B cell (primary cell): ENCODE measurements around the gene NIPBL. TPM values are rescaled to one million over a fixed set of nuclear protein-coding genes. Genes with fewer than 3 reads are reported as not detected.
"Not testable (repeated sequence)": the region's sequence is repeated elsewhere in the genome, so short reads cannot be mapped to it uniquely, and the experiment has no call there.

Source experiments
- ATAC-seq: fragments of 200-7000 bp; cut with Tn5 transposase; one replicate; pipeline ENCODE4 v1.10.0; 2021; ENCODE audit warnings: low read depth, mild to moderate bottlenecking, moderate number of reproducible peaks, moderate library complexity
- CTCF ChIA-PET: fragments of 350-600 bp; sonication (Branson Sonifier 250); formaldehyde crosslinking; loops from one replicate; lab custom pipeline; 2021; ENCODE audit warnings: antibody characterized with exemption, inconsistent platforms; lab: Charles Lee
- POLR2A ChIA-PET: fragments of 350-600 bp; sonication (Branson Sonifier 250); formaldehyde crosslinking; loops from one replicate; lab custom pipeline; 2021; ENCODE audit warnings: antibody characterized with exemption; lab: Charles Lee
- DNase-seq: peaks from one replicate; pipeline ENCODE4 v3.0.0; 2013
- H2AFZ ChIP-seq: 2 replicates; pipeline ENCODE4 v1.6.1; 2012; ENCODE audit warnings: mild to moderate bottlenecking, low read depth, low read length; ENCODE audit not compliant: insufficient read depth, poor library complexity, severe bottlenecking
- H3K27ac ChIP-seq, 2 donors: 1 replicate in 1 of 2; 2 replicates in 1 of 2; pipeline ENCODE4 v1.5.1; 2012 to 2013; ENCODE audit warnings: low read length in 2 of 2, mild to moderate bottlenecking in 2 of 2, moderate library complexity in 1 of 2
- H3K27me3 ChIP-seq, 4 experiments: fragments of 200-600 bp in 1 of 4; sonication (generic) in 1 of 4; replicated peaks in 1 of 4; 1 replicate in 2 of 4; 2 replicates in 2 of 4; pipeline versions ENCODE4 v1.6.1 to v1.7.0; 2013 to 2016; ENCODE audit warnings: low read length in 3 of 4, mild to moderate bottlenecking in 2 of 4, mixed read lengths in 1 of 4, moderate library complexity in 1 of 4; ENCODE audit not compliant: insufficient read depth in 4 of 4, control insufficient read depth in 3 of 4; ENCODE audit errors: control extremely low read depth in 1 of 4
- H3K36me3 ChIP-seq, 2 experiments: replicated peaks in 1 of 2; 1 replicate in 1 of 2; 2 replicates in 1 of 2; pipeline versions ENCODE4 v1.6.1 to v1.7.1; 2013; ENCODE audit warnings: low read length in 1 of 2; ENCODE audit not compliant: insufficient read depth in 2 of 2, control insufficient read depth in 1 of 2; ENCODE audit errors: control extremely low read depth in 1 of 2, extremely low read depth in 1 of 2
- H3K4me1 ChIP-seq, 2 donors: fragments of 200-600 bp in 1 of 2; sonication (generic) in 1 of 2; 1 replicate in 1 of 2; 2 replicates in 1 of 2; pipeline versions ENCODE4 v1.5.1 to v1.6.1; 2013 to 2017; ENCODE audit warnings: low read length in 2 of 2; ENCODE audit not compliant: control insufficient read depth in 2 of 2, insufficient read depth in 2 of 2
- H3K4me2 ChIP-seq: replicated peaks from 2 replicates; pipeline ENCODE3; 2012; ENCODE audit warnings: mild to moderate bottlenecking, low read depth, low read length; ENCODE audit not compliant: poor library complexity, severe bottlenecking
- H3K4me3 ChIP-seq, 5 experiments: fragments of 200-600 bp in 1 of 5; sonication (generic) in 1 of 5; 1 replicate in 3 of 5; 2 replicates in 2 of 5; pipeline versions ENCODE4 v1.5.1 to v1.7.0; 2011 to 2016; ENCODE audit warnings: low read length in 4 of 5, mild to moderate bottlenecking in 4 of 5, low read depth in 2 of 5, control low read depth in 1 of 5, moderate library complexity in 1 of 5; ENCODE audit not compliant: insufficient read depth in 1 of 5; ENCODE audit errors: control extremely low read depth in 1 of 5, extremely low read depth in 1 of 5
- H3K79me2 ChIP-seq: fragments of 200-600 bp; sonication (generic); one replicate; pipeline ENCODE4 v1.6.0; 2016; ENCODE audit warnings: low read length; ENCODE audit not compliant: control insufficient read depth, insufficient read depth
- H3K9ac ChIP-seq: fragments of 200-600 bp; sonication (generic); 2 replicates; pipeline ENCODE4 v1.6.1; 2017; ENCODE audit warnings: mild to moderate bottlenecking, low read length, moderate library complexity
- H3K9me3 ChIP-seq, 3 donors: one replicate each; pipeline versions ENCODE4 v1.6.1 to v1.7.1; 2013; ENCODE audit warnings: low read length in 2 of 3; ENCODE audit not compliant: control insufficient read depth in 2 of 3, insufficient read depth in 1 of 3; ENCODE audit errors: control extremely low read depth in 1 of 3
- H4K20me1 ChIP-seq: 2 replicates; pipeline ENCODE4 v1.6.0; 2012; ENCODE audit warnings: mild to moderate bottlenecking, low read length; ENCODE audit not compliant: insufficient read depth, control insufficient read depth, poor library complexity, severe bottlenecking
- H3K27ac Mint-ChIP-seq: one replicate; pipeline ENCODE4 v1.8.0; 2021; ENCODE audit warnings: mixed read lengths
- H3K27me3 Mint-ChIP-seq: one replicate; pipeline ENCODE4 v1.8.0; 2021; ENCODE audit warnings: mixed read lengths
- H3K4me1 Mint-ChIP-seq: one replicate; pipeline ENCODE4 v1.8.0; 2021; ENCODE audit warnings: mixed read lengths
- H3K4me3 Mint-ChIP-seq: one replicate; pipeline ENCODE4 v1.8.0; 2021; ENCODE audit warnings: mixed read lengths
- H3K9me3 Mint-ChIP-seq: one replicate; pipeline ENCODE4 v1.8.0; 2022; ENCODE audit warnings: mixed read lengths; ENCODE audit not compliant: insufficient read depth
- CTCF ChIP-seq: fragments of 200-600 bp; IDR thresholded peaks from one replicate; pipeline ENCODE4 v1.8.0; 2022; ENCODE audit warnings: antibody characterized with exemption, mild to moderate bottlenecking
- EZH2 ChIP-seq: IDR thresholded peaks from 2 replicates; pipeline ENCODE4 v1.6.1; 2012; ENCODE audit warnings: borderline replicate concordance, low read depth, mild to moderate bottlenecking, moderate library complexity, low read length; ENCODE audit not compliant: insufficient read depth, poor library complexity, severe bottlenecking
- WGBS: methylation state at CpG from one replicate; pipeline ENCODE4 v1.1.5; 2013; ENCODE audit warnings: missing lambda C conversion rate; ENCODE audit not compliant: insufficient coverage; 5-methylcytosine and 5-hydroxymethylcytosine counted together
- intact Hi-C: fragments of 100-400 bp; cut with micrococcal nuclease; formaldehyde crosslinking; loops from one replicate; pipeline ENCODE4 v1.10.0; 2022
- polyA plus RNA-seq: library from polyadenylated mRNA; depleted of rRNA; stranded (reverse); fragments of >200 nt; gene quantifications from 2 replicates; pipeline ENCODE4 v1.2.3, GENCODE V29; 2012
- total RNA-seq, 2 donors: library from RNA; stranded (reverse); fragments of 120-200 nt in 1 of 2; gene quantifications; 1 replicate in 1 of 2; 2 replicates in 1 of 2; pipeline versions ENCODE4 v1.2.3 to v1.2.4, GENCODE V29; 2013 to 2022

NIPBL gene
- total and polyA plus RNA-seq, 2 donors (not counting 1 experiment from before 2014, with no cell fraction given), result 24.7 to 112 TPM

- Histone ChIP-seq H3K4me3 (no peak overlapping the region), H3K9ac (no peak overlapping the region), H3K79me2 (no peaks in the 10 kb centered on the region), H3K27ac (no peak overlapping the region), H3K4me2 (no peak overlapping the region), H3K27me3 (no peaks in the 10 kb centered on the region), H2AFZ (no peak overlapping the region), H4K20me1 (no peaks in the 10 kb centered on the region), H3K36me3 (peaks cover 6 to 67% of the 10 kb centered on the region in 2 experiments), H3K4me1 (no peaks in the 10 kb centered on the region), H3K9me3 (no peaks in the 10 kb centered on the region)
- peak; percentile 23 for DNase-seq
- Mint-ChIP-seq H3K27me3 (no peaks in the 10 kb centered on the region), H3K9me3 (no peaks in the 10 kb centered on the region), H3K4me1 (no peaks in the 10 kb centered on the region), H3K4me3 (no peak overlapping the region), H3K27ac (no peak overlapping the region)
- peak; percentile 66 for TF ChIP-seq CTCF
- TF ChIP-seq EZH2, result no peak
- no CpG with 5 or more reads among the region's 5 CpGs for WGBS
- intact Hi-C loops, result loop anchor here (2.0 kb wide), 3 partner anchors 17 to 277 kb away; no protein-coding TSS in a partner anchor
- no peak for ATAC-seq
- POLR2A ChIA-PET, result no interaction called here
- CTCF ChIA-PET, result interaction anchor here (0.6 to 6.4 kb wide), 15 partner anchors 8 to 316 kb away, joined by 3 to 67 read pairs (median 4); no protein-coding TSS in a partner anchor
Measured at GRCh38 chr5:37005946-37006540, 129.5 kb downstream of the NIPBL start.

- ATAC-seq, POLR2A ChIA-PET, H3K4me1 ChIP-seq, H3K27me3 ChIP-seq, H3K9me3 Mint-ChIP-seq, H3K9ac ChIP-seq, H4K20me1 ChIP-seq, H3K27me3 Mint-ChIP-seq, H3K4me3 Mint-ChIP-seq, H3K27ac ChIP-seq, H3K9me3 ChIP-seq, H3K4me1 Mint-ChIP-seq, H2AFZ ChIP-seq, DNase-seq, CTCF ChIA-PET, H3K4me3 ChIP-seq, H3K27ac Mint-ChIP-seq, H3K4me2 ChIP-seq, H3K79me2 ChIP-seq: not testable (repeated sequence)
- WGBS, result no CpG with 5 or more reads among the region's 34 CpGs
- intact Hi-C loops, result loop anchor here (10.0 kb wide), 1 partner anchor 322 kb away; no protein-coding TSS in a partner anchor
- peaks cover 11 to 53% of the 10 kb centered on the region in 2 experiments for H3K36me3 ChIP-seq
Measured at GRCh38 chr5:37013181-37013580, 136.6 kb downstream of the NIPBL start.
